IMR-90 (cell line): Measurements from ENCODE around the gene ZFP57. TPM values are rescaled to one million over a fixed set of nuclear protein-coding genes. Genes with fewer than 3 reads are reported as not detected.

Source experiments
- ATAC-seq: fragments of 200-7000 bp; cut with Tn5 transposase; 2 replicates; pipeline ENCODE4 v1.9.1; 2020; ENCODE audit warnings: low read depth, mild to moderate bottlenecking, moderate library complexity
- BruUV-seq: library from RNA; stranded (reverse); fragments of 400-500 nt; replicated peaks from 2 replicates; lab custom pipeline; 2021; lab: Mats Ljungman, UMichigan
- CTCF ChIA-PET: fragments of 300-600 bp; formaldehyde crosslinking; extraction: SDS; loops from one replicate; lab custom pipeline; 2021; ENCODE audit warnings: antibody characterized with exemption; lab: Yijun Ruan, JAX
- POLR2A ChIA-PET: fragments of 300-600 bp; sonication (Branson Sonifier 250); formaldehyde crosslinking; loops from one replicate; lab custom pipeline; 2022; ENCODE audit warnings: antibody characterized with exemption; ENCODE audit not compliant: unreplicated experiment; lab: Charles Lee
- DNase-seq: peaks from one replicate; pipeline ENCODE4 v3.0.0; 2013
- H2AFZ ChIP-seq: replicated peaks from 2 replicates; pipeline ENCODE3; 2013; ENCODE audit warnings: low read length, mild to moderate bottlenecking; ENCODE audit not compliant: poor library complexity
- H2AK5ac ChIP-seq: 2 replicates; pipeline ENCODE4 v1.6.1; 2013; ENCODE audit warnings: low read depth, low read length, inconsistent platforms
- H2AK9ac ChIP-seq: replicated peaks from 2 replicates; pipeline ENCODE3; 2013; ENCODE audit warnings: mild to moderate bottlenecking, low read depth, low read length, moderate library complexity; ENCODE audit not compliant: poor library complexity
- H2BK120ac ChIP-seq: 2 replicates; pipeline ENCODE4 v1.6.1; 2013; ENCODE audit warnings: low read depth, low read length, inconsistent platforms
- H2BK15ac ChIP-seq: 3 replicates; pipeline ENCODE4 v1.6.1; 2013; ENCODE audit warnings: low read depth, low read length, inconsistent platforms
- H2BK20ac ChIP-seq: 2 replicates; pipeline ENCODE4 v1.6.1; 2013; ENCODE audit warnings: low read depth, mild to moderate bottlenecking, inconsistent platforms, low read length, moderate library complexity
- H2BK5ac ChIP-seq: 2 replicates; pipeline ENCODE4 v1.6.1; 2013; ENCODE audit warnings: mild to moderate bottlenecking, low read depth, low read length, inconsistent platforms; ENCODE audit not compliant: poor library complexity, severe bottlenecking
- H3K14ac ChIP-seq: replicated peaks from 2 replicates; pipeline ENCODE4 v1.6.1; 2013; ENCODE audit warnings: low read depth, low read length, inconsistent platforms
- H3K18ac ChIP-seq: 2 replicates; pipeline ENCODE4 v1.6.1; 2013; ENCODE audit warnings: low read depth, low read length, control low read depth
- H3K23ac ChIP-seq: 2 replicates; pipeline ENCODE4 v1.6.1; 2013; ENCODE audit warnings: low read depth, low read length, inconsistent platforms
- H3K27ac ChIP-seq: 2 replicates; pipeline ENCODE4 v1.5.1; 2013; ENCODE audit warnings: mild to moderate bottlenecking, control low read depth, low read length; ENCODE audit not compliant: insufficient read depth
- H3K27me3 ChIP-seq: 2 replicates; pipeline ENCODE4 v1.6.1; 2013; ENCODE audit warnings: low read length; ENCODE audit not compliant: control insufficient read depth, insufficient read depth
- H3K36me3 ChIP-seq: 2 replicates; pipeline ENCODE4 v1.6.1; 2013; ENCODE audit warnings: low read length, mixed read lengths; ENCODE audit not compliant: control insufficient read depth, insufficient read depth
- H3K4ac ChIP-seq: 2 replicates; pipeline ENCODE4 v1.6.1; 2013; ENCODE audit warnings: low read depth, low read length, inconsistent platforms
- H3K4me1 ChIP-seq: 2 replicates; pipeline ENCODE4 v1.6.1; 2013; ENCODE audit warnings: low read length, mixed read lengths; ENCODE audit not compliant: control insufficient read depth, insufficient read depth
- H3K4me2 ChIP-seq: 2 replicates; pipeline ENCODE4 v1.6.1; 2013; ENCODE audit warnings: low read depth, mild to moderate bottlenecking, control low read depth, low read length, moderate library complexity
- H3K4me3 ChIP-seq: 2 replicates; pipeline ENCODE4 v1.5.1; 2013; ENCODE audit warnings: low read depth, mild to moderate bottlenecking, control low read depth, low read length, moderate library complexity; ENCODE audit not compliant: insufficient read depth
- H3K56ac ChIP-seq: 2 replicates; pipeline ENCODE4 v1.6.1; 2013; ENCODE audit warnings: low read length, inconsistent platforms; ENCODE audit not compliant: insufficient read depth; ENCODE audit errors: extremely low read depth
- H3K79me1 ChIP-seq, 2 experiments: 2 replicates each; pipeline ENCODE4 v1.6.1; 2013; ENCODE audit warnings: low read length in 2 of 2, inconsistent platforms in 1 of 2, low read depth in 1 of 2
- H3K9ac ChIP-seq: 2 replicates; pipeline ENCODE4 v1.6.1; 2013; ENCODE audit warnings: low read depth, low read length, control low read depth
- H3K9me1 ChIP-seq: 2 replicates; pipeline ENCODE4 v1.6.1; 2013; ENCODE audit warnings: low read length, inconsistent platforms; ENCODE audit not compliant: insufficient read depth
- H3K9me3 ChIP-seq: 2 replicates; pipeline ENCODE4 v1.6.1; 2013; ENCODE audit warnings: low read length; ENCODE audit not compliant: control insufficient read depth, insufficient read depth
- H4K20me1 ChIP-seq: 2 replicates; pipeline ENCODE4 v1.6.1; 2013; ENCODE audit warnings: low read length, inconsistent platforms; ENCODE audit not compliant: insufficient read depth
- H4K5ac ChIP-seq: 2 replicates; pipeline ENCODE4 v1.6.1; 2013; ENCODE audit warnings: mild to moderate bottlenecking, low read depth, low read length, control low read depth
- H4K8ac ChIP-seq, 2 experiments: 2 replicates each; pipeline ENCODE4 v1.6.1; 2013; ENCODE audit warnings: low read depth in 2 of 2, low read length in 2 of 2, control low read depth in 1 of 2, inconsistent platforms in 1 of 2
- H4K91ac ChIP-seq: 2 replicates; pipeline ENCODE4 v1.6.1; 2013; ENCODE audit warnings: low read depth, low read length, inconsistent platforms; ENCODE audit not compliant: insufficient read depth
- BHLHE40 ChIP-seq: fragments of 150-350 bp; IDR thresholded peaks from 2 replicates; pipeline ENCODE4 v1.6.1; 2016; ENCODE audit warnings: mild to moderate bottlenecking, low read depth, low read length
- CEBPB ChIP-seq: IDR thresholded peaks from 2 replicates; pipeline ENCODE4 v1.6.1; 2012; ENCODE audit warnings: low read depth, low read length, improper control_type of control experiment
- FOS ChIP-seq: fragments of 150-350 bp; IDR thresholded peaks from 2 replicates; pipeline ENCODE4 v1.6.1; 2016; ENCODE audit warnings: low read depth, low read length
- MAZ ChIP-seq: IDR thresholded peaks from 2 replicates; pipeline ENCODE4 v1.6.1; 2012; ENCODE audit warnings: low read depth, mild to moderate bottlenecking, low read length, improper control_type of control experiment, moderate library complexity, borderline replicate concordance
- MXI1 ChIP-seq: IDR thresholded peaks from 2 replicates; pipeline ENCODE4 v1.6.1; 2012; ENCODE audit warnings: low read depth, mild to moderate bottlenecking, low read length, moderate library complexity, borderline replicate concordance
- NFE2L2 ChIP-seq: fragments of 150-350 bp; IDR thresholded peaks from 2 replicates; pipeline ENCODE4 v1.6.1; 2016; ENCODE audit warnings: low read depth, mild to moderate bottlenecking, low read length
- RFX5 ChIP-seq: IDR thresholded peaks from 2 replicates; pipeline ENCODE4 v1.8.0; 2012; ENCODE audit warnings: low read depth, mild to moderate bottlenecking, low read length, moderate library complexity
- USF2 ChIP-seq: fragments of 150-350 bp; IDR thresholded peaks from 2 replicates; pipeline ENCODE4 v1.6.1; 2017; ENCODE audit warnings: mild to moderate bottlenecking, antibody characterized with exemption, low read length, low read depth
- WGBS, 2 experiments: methylation state at CpG; one replicate each; pipeline versions ENCODE4 v1.1.5 to v1.1.7; 2013; ENCODE audit warnings: missing lambda C conversion rate in 2 of 2; ENCODE audit not compliant: insufficient read length in 1 of 2; ENCODE audit errors: extremely low coverage in 2 of 2; 5-methylcytosine and 5-hydroxymethylcytosine counted together
- dilution Hi-C: fragments of 300-500 bp; cut with HindIII; formaldehyde crosslinking; loops from one replicate; pipeline ENCODE4 v1.14.3; 2018; ENCODE audit warnings: low sequenced_read_pairs; ENCODE audit not compliant: unreplicated experiment
- in situ Hi-C: fragments of 300-500 bp; cut with MboI; formaldehyde crosslinking; loops from 3 replicates; pipeline ENCODE4 v1.14.3; 2019; ENCODE audit warnings: low sequenced_read_pairs, inconsistent platforms, mixed read lengths
- intact Hi-C: fragments of 100-400 bp; cut with micrococcal nuclease; formaldehyde crosslinking; loops from 2 replicates; pipeline ENCODE4 v1.10.0; 2022
- polyA plus RNA-seq, 3 experiments: library from polyadenylated mRNA; depleted of rRNA; stranded (reverse); fragments of >200 nt; gene quantifications; 2 replicates each; pipeline ENCODE4 v1.2.3, GENCODE V29; 2012; ENCODE audit warnings: low replicate concordance in 1 of 3
- total RNA-seq: library from RNA; depleted of rRNA; stranded (reverse); fragments of >200 nt; gene quantifications from 2 replicates; pipeline ENCODE4 v1.2.3, GENCODE V29; 2012

Gene ZFP57
- total and polyA plus RNA-seq, 2 of the 4 experiments (the other 2 are of a cell fraction) = not detected

GRCh38 chr6:29632789-29633533 lies 48.0 kb downstream of the ZFP57 start, which contains the start of gene GABBR1:
TSS of gene GABBR1 (minus strand) at chr6:29633183. CDS start at chr6:29632385, 798 bp downstream.
- Histone ChIP-seq H3K14ac (peak within 1 kb of the TSS; percentile 89), H3K27me3 (no peaks in the 10 kb centered on the region), H3K9me3 (no peaks in the 10 kb centered on the region), H3K27ac (peak within 1 kb of the TSS; percentile 62), H3K36me3 (no peaks in the 10 kb centered on the region), H2BK5ac (peak within 1 kb of the TSS; percentile 14), H3K4me3 (peak within 1 kb of the TSS; percentile 77), H2BK20ac (peak within 1 kb of the TSS; percentile 40; the same call in 1 of the 2 replicates), H4K20me1 (peaks cover 4% of the 10 kb centered on the region), H2AK9ac (peak within 1 kb of the TSS; percentile 86), H3K79me1 (peaks cover 8 to 32% of the 10 kb centered on the region in 2 experiments; a peak in 3 of 4 replicates), H3K4me2 (peak within 1 kb of the TSS; percentile 87), H3K4ac (peak within 1 kb of the TSS; percentile 77), H2BK15ac (no peak within 1 kb of the TSS; the same call in 2 of the 3 replicates), H4K91ac (peak within 1 kb of the TSS; percentile 75), H3K56ac (no peak within 1 kb of the TSS; the same call in 1 of the 2 replicates), H3K18ac (peak within 1 kb of the TSS; percentile 15; the same call in 1 of the 2 replicates), H4K8ac (peak within 1 kb of the TSS; percentile 66 to 76; a peak in 2 of 4 replicates), H2AK5ac (peak within 1 kb of the TSS; percentile 48), H3K9ac (peak within 1 kb of the TSS; percentile 56), H2BK120ac (peak within 1 kb of the TSS; percentile 47), H3K4me1 (peaks cover 11% of the 10 kb centered on the region), H2AFZ (peak within 1 kb of the TSS; percentile 98), H3K9me1 (peaks cover 9% of the 10 kb centered on the region; the same call in 1 of the 2 replicates), H3K23ac (peak within 1 kb of the TSS; percentile 98), H4K5ac (peak within 1 kb of the TSS; percentile 21; the same call in 1 of the 2 replicates)
- dilution Hi-C loops (no loop called here), intact Hi-C loops (loop anchor here (5.0 kb wide), 2 partner anchors 119 to 1406 kb away; partner anchors contain the start of gene ZSCAN9), in situ Hi-C loops (no loop called here)
- BruUV-seq = no TSS peak
- ChIA-PET CTCF (interaction anchor here (1.1 to 1.8 kb wide), 3 partner anchors 15 to 21 kb away, joined by 4 to 11 read pairs (median 6); no protein-coding TSS in a partner anchor), POLR2A (interaction anchor here (0.7 to 1.0 kb wide), 2 partner anchors 19 to 1907 kb away, joined by 3 to 4 read pairs; no protein-coding TSS in a partner anchor)
- DNase-seq (peak; percentile 79), ATAC-seq (peak; percentile 90)
- WGBS, 2 experiments = 0% methylated on average over 2 of the region's 57 CpGs; no CpG with 5 or more reads in 1 of the 2 experiments
- TF ChIP-seq CEBPB = no peak
- no peak for TF ChIP-seq BHLHE40
- TF ChIP-seq MXI1 = peak; percentile 16; the same call in 1 of the 2 replicates
- TF ChIP-seq RFX5 = no peak
- TF ChIP-seq USF2 = no peak
- no peak for TF ChIP-seq NFE2L2
- TF ChIP-seq MAZ = peak; percentile 100
- TF ChIP-seq FOS = no peak
